Non-pigmented ciliary epithelial cell (primary cell): ENCODE results near the gene CFAP53.
A peak's percentile ranks its signal among the peaks of the same experiment; 100 is the strongest.
"Not testable (repeated sequence)": the region's sequence is repeated elsewhere in the genome, so short reads cannot be mapped to it uniquely, and the experiment has no call there.

ENCODE experiments used
- DNase-seq: peaks from one replicate; pipeline ENCODE4 v3.0.0-alpha.2; 2010; ENCODE audit warnings: low read depth

CFAP53 gene, protein sequence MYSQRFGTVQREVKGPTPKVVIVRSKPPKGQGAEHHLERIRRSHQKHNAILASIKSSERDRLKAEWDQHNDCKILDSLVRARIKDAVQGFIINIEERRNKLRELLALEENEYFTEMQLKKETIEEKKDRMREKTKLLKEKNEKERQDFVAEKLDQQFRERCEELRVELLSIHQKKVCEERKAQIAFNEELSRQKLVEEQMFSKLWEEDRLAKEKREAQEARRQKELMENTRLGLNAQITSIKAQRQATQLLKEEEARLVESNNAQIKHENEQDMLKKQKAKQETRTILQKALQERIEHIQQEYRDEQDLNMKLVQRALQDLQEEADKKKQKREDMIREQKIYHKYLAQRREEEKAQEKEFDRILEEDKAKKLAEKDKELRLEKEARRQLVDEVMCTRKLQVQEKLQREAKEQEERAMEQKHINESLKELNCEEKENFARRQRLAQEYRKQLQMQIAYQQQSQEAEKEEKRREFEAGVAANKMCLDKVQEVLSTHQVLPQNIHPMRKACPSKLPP

DNA sequence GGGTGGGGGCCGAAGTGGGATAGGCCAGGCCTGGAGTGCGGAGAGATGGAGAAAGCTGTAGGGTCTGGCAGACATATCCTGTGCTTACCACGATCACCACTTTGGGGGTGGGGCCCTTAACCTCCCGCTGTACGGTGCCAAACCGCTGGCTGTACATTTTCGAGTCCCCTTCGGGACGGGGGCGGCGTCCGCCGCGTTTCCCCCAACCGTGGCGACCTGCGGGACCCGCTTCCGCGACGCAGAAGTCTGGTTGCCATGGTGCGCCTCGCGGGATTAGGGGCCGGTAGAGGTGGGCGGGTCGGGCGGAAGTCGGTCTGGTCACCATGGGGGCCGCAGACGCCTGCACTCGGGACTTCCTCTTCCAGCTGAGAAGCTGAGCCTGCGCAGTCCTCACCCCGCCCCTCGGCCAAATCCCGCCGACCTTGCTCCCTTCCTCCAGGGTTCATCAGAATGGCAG is at the start of gene CFAP53:
Gene CFAP53, minus strand, starts transcription at position 248 of the 457 bp plus-strand sequence. Its CDS starts 91 bp downstream, at position 157.
- DNase-seq: peak; percentile 64

DNA sequence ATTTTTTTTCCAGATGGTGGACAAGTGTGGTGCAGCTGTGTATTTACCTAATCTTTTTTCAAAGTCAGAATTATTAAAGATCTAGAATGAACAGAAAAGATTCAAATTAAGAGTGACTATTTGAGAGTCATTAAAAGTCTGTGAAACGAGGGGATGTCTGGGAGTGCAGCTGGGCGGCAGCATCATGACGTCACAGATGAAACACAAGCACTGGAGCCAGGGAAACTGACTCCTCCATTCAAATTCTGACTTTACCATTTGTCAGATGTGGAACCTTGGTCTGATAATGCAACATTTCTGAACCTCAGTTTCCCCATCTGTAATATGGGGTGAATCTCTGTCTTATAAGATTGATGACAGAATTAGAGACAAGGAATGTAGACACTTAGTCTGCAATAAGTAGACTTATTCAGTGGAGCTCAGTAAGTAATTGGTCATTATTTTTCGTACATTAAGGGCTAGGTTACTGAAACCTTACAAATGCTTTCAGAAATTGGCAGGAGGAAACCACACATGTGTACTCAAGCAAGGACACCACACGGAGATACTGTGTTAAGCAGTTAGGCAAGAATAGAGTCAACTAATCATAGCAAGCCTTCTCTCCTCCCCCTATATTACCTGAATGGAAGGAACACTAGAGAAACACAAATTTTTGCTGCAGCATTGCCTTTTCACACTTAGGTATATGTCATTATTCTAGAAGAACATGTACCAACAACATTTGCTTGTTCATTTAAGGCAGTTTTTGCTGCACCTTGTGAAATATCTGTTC is 49.0 kb upstream of the CFAP53 start:
- no peak for DNase-seq

DNA sequence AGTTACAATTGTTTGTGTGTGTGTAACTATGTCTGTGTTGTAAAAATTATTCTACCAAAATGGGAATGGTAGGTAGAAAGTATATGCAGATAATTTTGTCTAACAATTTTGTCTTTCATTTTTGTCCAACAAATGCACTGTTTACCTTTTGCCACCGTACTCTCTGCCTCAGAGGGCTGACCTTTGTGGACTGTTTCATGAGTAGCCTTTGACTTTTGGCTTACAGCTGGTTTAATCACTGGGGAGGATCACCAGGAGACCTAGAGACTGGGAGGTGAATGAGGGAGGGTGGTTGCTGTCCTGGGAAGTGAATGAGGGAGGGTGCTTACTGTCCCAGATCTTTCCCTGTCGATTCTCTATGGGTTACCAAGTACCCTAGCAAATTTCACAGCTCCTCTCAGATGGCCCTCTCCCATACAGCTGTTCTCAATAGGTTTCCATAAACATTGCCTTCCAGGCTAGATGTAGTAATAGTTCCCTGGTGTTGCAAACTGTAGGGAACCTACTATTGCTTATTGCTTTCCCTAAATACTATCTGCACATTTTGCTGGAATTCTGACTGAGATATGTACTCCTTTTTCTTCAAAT is 47.7 kb upstream of the CFAP53 start:
- no peak for DNase-seq

DNA sequence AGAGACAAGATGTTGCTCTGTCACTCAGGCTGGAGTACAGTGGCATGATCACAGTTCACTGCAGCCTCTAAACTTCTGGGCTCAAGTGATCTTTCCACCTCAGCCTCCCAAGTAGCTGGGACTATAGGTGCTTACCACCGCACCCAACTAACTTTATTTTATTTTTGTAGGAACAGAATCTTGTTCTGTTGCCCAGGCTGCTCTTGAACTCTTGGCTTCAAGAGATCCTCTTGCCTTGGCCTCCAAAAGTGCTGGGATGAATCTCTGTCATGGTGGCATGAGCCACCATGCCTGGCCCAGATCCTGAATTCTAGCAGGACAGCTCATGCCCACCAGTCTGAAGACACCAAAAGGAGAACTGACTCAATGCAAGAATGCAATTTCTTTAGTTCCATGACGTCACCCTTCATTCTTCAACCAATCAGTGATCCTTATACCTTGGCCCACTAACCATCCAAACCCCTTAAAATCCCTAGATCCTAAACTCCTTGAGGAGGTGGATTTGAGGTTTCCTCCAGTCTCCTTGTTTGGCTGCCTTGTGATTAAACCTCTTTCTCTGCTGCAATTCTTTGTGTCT is 46.8 kb upstream of the CFAP53 start:
- DNase-seq: no peak

DNA sequence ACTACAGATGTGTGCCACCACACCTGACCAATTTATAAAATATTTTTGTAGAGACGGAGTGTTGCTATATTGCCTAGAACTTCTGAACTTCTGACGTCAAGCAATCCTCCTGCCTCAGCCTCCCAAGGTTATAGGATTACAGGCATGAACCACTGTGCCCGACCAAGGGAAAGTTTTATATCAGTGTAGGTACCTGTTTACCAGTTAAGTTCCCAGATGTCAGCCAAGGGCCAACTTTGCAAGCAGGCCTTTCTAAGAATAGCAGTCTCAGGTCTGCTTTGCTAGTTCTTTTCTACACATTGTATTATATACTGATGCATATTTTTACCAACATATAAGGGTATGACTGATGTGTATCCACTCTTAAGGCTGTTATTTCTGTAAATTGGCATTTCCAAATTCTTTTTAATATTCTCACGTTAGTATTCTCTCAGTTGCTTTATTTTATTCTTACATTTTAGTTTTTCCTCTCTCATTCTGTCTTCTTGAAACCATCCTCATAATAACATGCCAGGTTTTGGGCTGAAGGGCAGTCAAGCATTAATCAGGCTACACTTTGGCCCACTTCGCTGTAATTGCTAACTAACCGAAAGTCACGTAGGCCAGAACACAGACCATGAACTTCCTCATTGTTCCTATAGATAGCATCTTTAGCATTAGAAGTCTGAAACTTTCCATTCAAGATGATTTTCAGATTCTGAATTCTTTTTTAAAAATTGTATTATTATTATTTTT is 46.2 kb upstream of the CFAP53 start:
- no peak for DNase-seq

DNA sequence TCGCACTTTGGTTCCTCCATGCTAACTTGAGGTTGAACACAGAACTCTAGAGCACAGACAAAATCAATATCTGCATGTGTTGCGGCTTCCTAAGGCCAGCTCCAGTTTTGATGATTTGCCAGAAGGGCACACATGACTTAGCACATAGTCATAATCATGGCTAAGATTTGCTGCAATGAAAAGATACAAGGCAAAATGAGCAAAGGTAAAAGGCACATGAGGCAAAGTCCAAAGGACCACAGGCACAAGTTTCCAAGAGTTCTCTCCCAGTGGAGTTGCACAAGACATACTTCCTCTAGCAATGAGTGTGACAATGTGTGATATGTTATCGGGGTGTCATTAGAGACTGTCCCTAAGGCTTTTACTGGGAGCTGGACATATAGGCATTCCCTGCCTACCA is 45.4 kb upstream of the CFAP53 start:
- DNase-seq: no peak

DNA sequence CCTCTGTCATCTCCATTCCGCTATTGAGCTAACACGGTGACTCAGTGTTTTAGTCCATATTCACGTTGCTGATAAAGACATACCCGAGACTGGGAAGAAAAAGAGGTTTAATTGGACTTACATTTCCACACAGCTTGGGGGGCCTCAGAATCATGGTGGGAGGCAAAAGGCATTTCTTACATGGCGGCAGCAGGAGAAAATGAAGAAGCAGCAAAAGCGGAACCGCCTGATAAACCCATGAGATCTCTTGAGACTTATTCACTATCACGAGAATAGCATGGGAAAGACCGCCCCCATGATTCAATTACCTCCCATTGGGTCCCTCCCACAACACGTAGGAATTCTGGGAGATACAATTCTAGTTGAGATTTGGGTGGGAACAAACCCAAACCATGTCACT is 43.8 kb upstream of the CFAP53 start:
- DNase-seq: no peak

DNA sequence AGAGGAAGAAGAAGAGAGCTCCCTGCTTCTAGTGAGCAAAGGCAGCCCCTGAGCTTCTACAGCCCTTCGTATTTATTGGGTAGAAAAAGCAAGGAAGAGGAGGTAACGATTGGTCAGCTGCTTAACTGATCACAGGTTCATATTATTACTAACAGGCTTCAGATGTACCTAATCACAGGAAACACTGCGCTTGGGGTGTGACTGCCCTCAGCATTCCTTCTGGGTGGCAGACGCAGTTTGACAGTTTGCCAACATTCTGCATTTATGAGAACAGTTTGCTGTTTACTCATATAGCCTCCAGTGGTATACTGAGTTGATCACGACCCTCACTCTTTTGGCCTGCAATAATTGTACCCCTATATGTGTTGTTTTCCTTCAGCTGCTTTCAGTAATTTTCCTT is 42.6 kb upstream of the CFAP53 start:
- DNase-seq: not testable (repeated sequence)

DNA sequence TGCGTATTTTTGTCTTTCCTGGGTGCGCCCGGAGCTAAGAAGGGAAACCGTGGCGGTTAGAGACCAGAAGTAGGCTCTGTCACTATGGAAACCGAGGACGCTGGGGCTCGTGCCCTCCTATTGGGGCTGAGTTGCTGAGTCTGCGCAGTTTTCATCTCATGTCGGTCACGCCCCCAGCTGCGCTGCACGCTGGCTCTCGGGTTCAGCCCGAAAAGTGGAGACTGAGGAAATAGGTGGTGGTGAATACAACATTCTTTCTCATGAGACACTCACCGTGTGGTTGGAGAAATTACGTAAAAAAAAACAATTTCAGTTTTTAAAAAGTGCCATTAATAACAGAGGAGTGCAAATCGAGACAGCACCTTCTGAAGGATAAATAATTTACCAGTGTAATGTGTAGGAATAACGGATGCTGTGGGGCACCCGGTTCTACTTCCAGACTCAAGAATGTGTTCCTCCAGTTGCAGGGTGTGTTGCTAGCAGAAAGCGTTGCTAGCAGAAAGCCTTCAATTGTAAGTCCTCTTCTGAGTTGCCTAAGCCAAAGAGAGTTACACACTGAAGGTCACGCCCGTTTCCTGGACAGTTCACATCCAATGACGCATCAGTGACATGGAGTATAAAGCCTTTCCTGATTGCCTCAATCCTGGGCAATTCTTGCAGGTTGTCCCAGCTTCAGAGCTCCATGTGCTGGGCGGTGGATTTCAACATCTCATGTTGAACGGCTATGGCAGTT is 41.6 kb upstream of the CFAP53 start:
- peak; percentile 71 for DNase-seq

DNA sequence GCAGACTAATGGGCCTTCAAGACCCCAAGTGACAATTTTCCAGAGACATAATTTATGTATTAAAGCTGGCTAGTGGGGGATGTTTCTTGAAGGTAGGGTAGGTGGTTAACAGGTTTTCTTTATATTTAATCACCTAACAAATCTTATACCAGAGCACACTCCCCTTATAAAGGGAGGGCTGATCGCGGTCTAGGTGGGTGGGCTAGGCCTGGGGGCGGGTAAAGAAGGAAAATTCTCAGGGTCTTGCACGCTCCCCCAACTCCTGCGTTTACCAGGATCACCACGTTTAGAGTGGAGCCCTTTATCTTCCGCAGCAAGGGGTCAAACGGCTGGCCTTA is 41.1 kb upstream of the CFAP53 start:
- no peak for DNase-seq

DNA sequence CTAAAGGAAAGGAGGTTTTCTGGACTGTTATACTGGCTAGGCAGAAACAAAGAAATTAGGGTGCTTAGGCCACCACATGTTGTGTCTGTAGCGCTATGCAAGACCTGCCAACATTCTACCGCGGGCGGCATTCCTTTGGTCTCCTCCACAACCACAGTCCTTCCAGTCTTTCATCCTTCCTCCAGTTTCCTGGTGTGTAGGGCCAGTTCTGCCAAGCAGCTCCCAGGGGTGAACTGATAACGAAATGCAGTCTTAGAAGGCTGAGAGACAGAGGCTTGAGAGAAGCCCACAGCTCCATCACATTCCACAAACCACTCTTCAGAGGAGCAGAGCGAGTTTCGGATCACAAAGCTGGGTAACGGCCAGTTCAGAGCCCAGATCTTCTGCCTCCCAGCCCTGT is 40.6 kb upstream of the CFAP53 start:
- DNase-seq: no peak

DNA sequence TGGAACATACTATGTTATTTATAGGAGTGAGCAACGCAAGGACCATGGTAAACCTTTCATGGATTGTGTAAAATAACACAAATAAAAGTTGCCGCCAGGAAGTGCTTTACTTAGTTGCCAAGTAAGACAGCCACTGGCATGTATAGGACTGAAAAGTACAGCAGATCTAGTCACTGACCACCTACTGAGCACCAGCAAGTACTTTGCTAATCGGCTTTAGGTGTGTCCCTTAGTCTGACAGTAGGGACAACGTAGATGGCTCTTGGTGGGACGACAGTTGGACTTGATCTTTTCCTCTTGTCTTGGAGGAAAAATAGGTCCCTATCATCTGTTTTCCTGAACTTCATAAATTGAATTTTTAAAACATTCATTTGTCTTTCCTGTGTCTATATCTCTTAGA is 34.8 kb upstream of the CFAP53 start:
- DNase-seq: no peak

DNA sequence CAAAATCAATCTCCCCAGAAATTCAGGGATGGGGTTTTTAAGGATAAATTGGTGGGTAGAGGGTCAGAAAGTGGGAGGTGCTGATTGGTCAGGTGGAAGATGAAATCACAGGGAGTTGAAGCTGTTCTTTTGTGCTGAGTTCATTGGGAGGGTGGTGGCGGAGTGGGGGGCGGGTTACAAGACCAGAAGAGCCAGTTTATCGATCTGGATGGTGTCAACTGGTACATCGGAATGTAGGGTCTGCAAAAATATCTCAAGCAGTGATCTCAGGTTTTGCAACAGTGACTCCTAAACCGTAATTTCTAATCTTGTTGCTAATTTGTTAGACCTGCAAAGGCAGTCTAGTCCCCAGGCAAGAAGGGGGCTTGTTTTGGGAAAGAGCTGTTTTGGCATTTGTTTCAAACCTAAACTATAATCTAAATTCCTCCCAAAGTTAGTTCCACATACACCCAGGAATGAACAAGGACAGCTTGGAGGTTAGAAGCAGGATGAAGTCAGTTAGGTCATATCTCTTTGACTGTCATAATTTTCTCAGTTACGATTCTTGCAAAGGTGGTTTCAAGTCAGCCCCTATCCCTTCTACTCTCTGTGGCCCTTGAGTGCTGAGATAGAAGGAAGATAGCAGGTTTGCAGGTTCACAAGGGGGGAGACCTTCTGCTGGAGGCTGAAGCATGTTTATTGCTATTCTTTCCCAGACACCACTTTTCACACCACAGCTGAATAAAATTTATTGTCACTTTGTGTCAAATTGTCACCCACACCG is 33.5 kb upstream of the CFAP53 start:
- no peak for DNase-seq

DNA sequence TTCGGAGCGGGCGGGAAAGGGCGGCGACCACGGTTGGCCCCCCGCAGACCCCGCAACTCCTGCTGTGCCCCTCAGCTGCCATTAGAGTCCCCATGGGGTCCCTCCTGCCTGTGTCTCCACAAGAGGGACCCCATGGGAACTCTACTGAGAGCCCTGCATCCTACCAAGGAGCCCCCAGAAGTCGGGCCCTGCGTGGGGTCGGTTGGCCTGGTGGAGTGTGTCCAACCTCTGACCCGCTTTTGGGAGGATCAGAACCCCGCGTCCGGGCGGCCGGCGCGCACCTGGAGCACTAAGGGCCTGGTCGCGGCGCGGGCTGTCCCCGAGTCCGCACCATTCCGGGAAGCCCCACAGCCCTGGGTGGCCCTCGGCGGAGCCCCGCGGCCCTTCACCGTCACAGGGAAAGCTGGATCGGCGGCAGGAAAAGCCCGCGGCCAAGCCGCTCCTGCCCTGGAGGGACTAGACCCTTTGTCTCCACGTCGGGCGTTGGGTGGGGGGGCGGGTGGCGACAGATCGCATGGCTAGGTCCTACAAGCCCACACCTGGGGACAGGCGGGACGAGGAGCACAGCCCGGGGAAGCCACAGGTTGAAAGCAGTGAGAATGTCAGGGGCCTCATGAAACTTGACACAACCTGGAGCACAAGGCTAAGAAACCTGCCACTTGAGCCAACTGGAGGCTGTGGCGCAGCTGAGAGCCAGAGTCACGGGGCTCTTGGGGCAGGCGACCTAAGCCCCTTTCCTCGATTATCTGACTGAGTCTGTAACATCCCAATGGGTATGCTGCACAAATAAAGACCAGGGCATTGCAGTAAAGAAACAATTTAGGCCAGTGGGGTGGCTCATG is 32.4 kb upstream of the CFAP53 start:
- DNase-seq: no peak

DNA sequence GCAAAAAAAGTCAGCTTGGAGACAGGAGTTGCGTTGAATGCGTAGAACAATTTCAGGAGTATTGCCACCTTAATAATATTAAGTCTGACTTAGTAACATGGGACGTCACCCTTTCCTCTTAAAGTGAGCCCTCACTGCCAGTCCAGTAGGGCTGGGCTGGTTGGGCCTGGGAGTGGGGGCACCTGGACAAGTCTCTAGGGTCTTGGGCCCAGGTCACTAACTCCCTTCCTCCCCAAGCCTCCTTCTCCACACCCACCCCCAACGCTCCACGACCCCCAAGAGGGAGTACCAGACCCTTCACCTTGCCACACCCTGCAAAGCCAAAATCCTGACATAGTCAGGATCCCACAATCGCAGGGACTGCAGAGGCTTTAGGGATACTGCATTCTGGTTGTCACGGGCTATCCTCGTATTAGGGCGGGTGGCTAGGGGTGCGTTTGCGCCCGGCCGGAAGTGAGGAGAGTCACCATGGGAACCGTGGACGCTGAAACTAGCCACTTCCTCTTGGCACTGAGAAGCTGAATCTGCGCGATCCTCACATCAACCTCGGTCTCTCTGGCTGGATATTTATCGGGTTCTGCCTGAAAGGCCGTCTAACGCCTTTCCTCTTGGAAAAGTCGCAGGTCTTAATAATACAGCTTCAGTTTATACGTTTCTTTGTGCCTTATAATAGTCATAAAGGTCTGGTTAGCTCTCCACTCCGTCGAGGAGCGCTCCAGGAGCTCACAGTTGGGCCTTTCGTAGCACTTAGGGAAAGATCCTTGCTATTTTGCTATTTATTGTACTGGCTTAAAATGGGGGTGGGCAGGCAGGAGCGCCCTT is 31.5 kb upstream of the CFAP53 start:
- no peak for DNase-seq

DNA sequence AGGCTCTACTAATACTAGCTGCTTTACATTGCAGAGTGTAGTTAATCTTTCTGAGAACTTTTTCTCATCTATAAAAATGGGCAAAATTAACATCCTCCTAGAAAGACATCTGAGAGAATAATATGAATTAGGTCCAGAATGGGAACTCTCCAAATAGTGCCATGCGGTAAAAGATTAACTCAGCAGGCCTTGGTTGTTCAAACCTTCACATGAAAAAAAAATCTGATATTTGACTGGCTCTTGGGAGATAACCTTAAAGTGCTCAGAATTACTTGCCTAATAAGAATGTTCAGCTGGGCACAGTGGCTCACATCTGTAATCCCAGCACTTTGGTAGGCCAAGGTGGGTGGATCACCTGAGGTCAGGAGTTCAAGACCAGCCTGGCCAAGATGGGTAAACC is 26.7 kb upstream of the CFAP53 start:
- DNase-seq: no peak

DNA sequence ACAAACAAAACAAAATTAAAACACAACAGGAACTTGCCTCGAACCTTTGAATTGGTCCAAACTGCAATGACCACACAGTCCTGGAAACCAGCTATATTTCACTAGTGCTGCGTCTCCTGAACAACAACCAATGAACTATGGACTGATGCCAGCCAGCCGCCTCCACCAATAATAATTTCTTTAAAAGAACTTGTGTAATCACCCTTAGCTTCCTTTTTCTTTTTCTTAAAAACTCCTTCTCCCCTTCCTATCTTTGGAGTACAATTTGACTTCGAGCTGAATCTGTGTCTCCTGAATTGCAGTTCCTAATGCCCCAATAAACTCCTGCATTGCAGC is 22.8 kb upstream of the CFAP53 start:
- DNase-seq: no peak

DNA sequence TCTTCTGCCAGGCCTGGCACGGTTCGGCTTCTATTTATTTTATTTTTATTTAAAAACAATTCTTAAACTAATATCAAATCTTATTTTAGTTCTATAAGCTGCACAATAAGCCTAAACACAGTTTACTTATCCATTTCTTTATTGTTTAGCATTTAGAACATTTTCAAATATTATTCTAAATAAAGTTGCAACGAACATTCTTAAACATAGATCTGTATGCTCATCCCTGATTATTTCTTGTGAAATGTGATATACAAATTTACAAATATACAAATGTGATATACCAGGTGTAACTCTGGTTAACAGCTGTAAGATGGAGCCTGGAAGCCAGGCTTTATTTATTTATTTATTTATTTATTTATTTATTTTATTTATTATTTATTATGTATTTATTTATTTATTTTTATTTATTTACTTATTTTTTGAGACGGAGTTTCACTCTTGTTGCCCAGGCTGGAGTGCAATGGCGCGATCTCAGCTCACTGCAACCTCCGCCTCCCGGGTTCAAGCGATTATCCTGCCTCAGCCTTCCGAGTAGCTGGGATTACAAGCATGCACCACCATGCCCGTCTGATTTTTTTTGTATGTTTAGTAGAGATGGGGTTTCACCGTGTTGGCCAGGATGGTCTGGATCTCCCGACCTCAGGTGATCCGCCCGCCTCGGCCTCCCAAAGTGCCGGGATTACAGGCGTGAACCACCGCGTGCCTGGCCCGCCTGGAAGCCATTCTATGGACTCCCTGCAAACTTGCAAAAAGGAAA is 22.2 kb upstream of the CFAP53 start:
- not testable (repeated sequence) for DNase-seq
